NCI-H526 (cell line): ENCODE data around the gene LONP1.

Source experiments
- DNase-seq, 2 experiments: peaks; one replicate each; lab custom pipeline; 2025; lab: John Stamatoyannopoulos, UW

Gene LONP1

DNA sequence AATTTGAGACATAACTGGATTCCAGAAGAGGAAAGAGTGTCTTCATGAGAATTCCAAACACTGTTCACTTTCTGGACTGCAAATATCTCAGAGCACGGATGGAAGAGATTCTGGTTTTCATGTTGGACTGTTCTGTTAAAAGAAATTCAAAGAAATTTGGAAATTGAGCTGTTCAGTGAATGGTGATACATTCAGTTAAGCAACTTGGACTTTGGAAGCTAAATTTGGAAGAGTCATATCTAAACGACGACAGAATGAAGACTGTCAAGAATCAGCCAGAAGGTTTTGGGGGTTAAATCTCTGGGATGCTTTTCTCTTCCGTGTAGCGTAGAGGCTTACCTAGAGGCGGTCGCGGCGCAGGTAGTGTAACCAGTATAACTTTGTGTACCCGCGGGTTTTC lies 71.5 kb downstream of the LONP1 start:
- DNase-seq: no peak

DNA sequence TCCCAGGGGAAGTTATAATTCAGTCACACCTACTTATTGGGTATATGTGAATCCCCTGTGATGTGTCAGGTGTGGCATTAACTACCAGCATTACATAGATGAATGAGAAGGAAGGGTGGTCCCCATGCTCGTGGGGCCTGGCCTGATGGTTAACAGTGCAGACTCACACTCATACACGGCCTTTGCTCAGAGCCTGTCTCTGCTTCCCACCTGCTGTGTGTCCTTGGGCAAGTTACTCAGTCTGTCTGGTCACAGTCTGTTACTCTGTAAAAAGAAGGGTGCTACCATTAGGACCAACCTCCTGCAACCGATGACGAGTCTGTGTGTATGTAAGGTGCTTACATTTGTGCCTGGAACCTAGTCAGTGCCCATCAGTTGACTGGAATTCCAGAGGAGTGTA lies 73.2 kb downstream of the LONP1 start:
- DNase-seq: no peak

DNA sequence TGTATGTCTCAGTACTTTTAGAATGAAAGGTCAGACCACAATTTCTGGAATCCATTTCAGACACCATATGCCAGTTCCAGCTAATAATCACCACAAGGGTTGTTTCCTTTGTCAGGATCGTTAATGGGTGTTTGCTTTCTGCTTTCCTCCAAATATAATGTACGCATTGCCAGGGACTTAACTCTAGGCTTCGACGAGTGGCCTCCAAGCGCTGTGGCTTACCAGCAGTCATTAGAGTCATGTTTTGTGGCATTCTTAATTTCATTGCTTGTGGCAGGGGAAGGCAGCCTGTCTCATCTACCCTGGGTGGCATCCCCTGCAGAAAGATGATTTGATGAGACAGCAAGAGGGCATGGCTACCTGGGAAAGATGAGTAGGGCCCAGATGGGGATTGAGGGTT lies 74.5 kb downstream of the LONP1 start:
- DNase-seq: no peak

DNA sequence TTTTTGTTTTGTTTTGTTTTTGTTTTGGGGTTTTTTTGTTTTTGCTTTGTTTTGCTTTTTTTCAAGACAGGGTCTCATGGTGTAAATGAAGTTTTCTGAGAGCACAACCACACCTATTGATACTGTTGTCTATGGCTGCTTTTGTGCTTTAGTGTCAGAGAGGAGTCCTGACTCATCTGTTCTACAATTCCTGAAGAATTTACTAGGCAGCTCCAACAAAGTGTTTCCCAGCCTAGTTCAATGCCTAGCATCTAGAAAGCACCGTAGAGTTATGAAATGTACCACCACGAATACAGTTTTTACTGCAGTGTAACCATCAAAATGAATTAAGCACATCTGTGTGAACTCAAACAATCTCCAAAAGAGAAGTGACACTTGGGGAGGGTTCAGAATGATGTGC lies 75.9 kb downstream of the LONP1 start:
- no peak for DNase-seq

DNA sequence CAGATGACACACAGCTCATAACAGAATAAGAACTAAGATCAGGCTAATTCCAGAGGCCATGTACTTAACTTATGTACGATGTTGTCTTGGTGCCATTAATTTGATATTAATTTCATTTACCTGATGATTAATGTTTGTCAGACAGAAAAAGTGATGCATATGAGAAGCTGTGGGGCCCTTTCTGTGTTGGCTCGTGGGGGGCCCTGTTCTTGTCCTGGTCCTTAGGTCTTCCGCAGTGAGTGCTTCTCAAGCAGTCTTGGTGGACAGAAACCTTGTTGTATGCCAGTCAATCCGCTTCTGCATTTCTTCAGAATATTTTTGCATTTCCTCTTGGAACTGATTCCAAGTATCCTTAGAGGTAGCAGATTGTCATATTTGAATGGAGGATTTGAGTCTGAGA lies 76.9 kb downstream of the LONP1 start:
- DNase-seq: no peak

DNA sequence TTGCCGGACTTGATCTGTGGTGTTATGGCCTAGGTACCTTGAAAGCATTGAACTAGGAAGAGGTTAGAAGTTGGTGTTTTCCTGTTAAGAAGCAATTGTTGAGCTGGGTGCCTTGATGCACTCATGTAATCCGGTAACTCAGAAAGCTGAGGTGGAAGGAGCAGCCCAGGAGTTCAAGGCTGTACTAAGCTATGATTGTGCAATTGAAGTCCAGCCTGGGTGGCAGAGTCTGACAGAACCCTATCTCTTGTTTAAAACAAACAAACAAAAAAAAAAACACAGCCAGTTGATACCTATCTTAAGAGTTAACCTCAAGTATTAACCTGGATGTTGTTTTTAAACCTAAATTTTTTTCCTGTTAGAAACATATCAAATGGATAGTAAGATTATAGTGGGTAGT lies 77.7 kb downstream of the LONP1 start:
- no peak for DNase-seq
